Measurements from ENCODE around the gene BATF3. TPM values are rescaled to one million over a fixed set of nuclear protein-coding genes. Genes with fewer than 3 reads are reported as not detected.
"Not testable (repeated sequence)": the region's sequence is repeated elsewhere in the genome, so short reads cannot be mapped to it uniquely, and the experiment has no call there.

The BATF3 gene
- total and polyA plus RNA-seq, 5 donors from 2014 or later: 1.6 to 4.4 (median 2.6) TPM

DNA sequence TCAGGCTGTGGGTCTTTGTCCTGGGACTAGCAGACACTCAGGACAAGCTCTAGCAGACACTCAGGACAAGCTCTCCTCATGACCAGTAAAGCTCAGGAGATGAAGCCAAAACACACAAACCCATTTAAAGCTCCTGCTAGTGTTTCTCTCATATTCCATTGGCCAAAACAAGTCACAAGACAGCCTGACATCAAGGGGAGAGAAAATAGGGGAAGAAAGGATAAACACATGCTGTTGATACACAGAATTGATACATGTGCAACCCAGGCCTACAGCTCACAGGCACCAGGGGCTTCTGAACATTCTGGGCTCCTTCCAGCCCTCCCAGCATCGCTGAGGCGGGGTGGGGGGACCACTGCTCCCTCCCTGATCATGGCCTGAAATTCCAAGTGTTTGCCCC is 55.8 kb downstream of the BATF3 start:
- H3K4me1 ChIP-seq (ENCODE audit: control insufficient read depth, insufficient read depth, low read length, poor library complexity, severe bottlenecking): no peaks in the 10 kb centered on the region
- no peaks in the 10 kb centered on the region for H3K4me1 Mint-ChIP-seq
- peaks cover 5% of the 10 kb centered on the region for H3K27me3 ChIP-seq (ENCODE audit: control insufficient read depth, insufficient read depth, low read length)
- DNase-seq (no peak), ATAC-seq (ENCODE audit: low read depth in 2 of 2) (no peak)
- H3K36me3 Mint-ChIP-seq: no peaks in the 10 kb centered on the region
- H3K4me3 ChIP-seq (ENCODE audit: low read depth, low read length): no peak overlapping the region
- peak overlapping the region in 1 of 4 donors; percentile 47 for H3K4me3 Mint-ChIP-seq
- peaks cover 42% of the 10 kb centered on the region for H3K27me3 Mint-ChIP-seq
- peaks cover 0 to 3% (median 0%) of the 10 kb centered on the region in 7 donors for H3K9me3 Mint-ChIP-seq
- no peak overlapping the region for H3K27ac Mint-ChIP-seq
- H3K36me3 ChIP-seq (ENCODE audit: control insufficient read depth, insufficient read depth, low read length): no peaks in the 10 kb centered on the region
- H3K9me3 ChIP-seq (ENCODE audit: control insufficient read depth in 2 of 2, low read length in 2 of 2): peaks cover 3 to 5% of the 10 kb centered on the region in 2 experiments
- H3K27ac ChIP-seq (ENCODE audit: insufficient read depth, low read length, poor library complexity, severe bottlenecking): no peak overlapping the region

DNA sequence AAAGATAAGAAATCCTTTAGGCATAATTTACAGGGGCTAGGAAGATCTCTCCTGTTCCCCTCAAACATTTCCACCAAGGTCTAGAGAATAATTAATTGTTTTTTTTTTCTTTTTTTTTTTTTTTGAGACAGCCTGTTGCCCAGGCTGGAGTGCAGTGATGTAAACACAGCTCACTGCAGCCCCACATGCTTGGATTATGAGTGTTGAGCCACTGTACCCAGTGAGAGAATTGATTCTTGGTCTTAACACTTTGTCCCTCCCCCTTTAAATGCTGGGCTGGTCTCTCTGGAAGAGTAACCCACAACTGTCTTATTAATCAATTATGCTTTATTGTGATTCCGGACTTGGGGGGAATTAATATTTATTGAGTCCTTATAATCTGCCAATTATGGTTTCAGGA is 57.7 kb downstream of the BATF3 start:
- Mint-ChIP-seq H3K4me3 (no peak overlapping the region), H3K4me1 (peaks cover 0 to 1% (median under 1%) of the 10 kb centered on the region in 4 donors), H3K9me3 (peaks cover 0 to 3% (median 0%) of the 10 kb centered on the region in 7 donors), H3K27me3 (peaks cover 48% of the 10 kb centered on the region), H3K36me3 (no peaks in the 10 kb centered on the region), H3K27ac (no peak overlapping the region)
- H3K27me3 ChIP-seq (ENCODE audit: control insufficient read depth, insufficient read depth, low read length): peaks cover 7% of the 10 kb centered on the region
- ATAC-seq (ENCODE audit: low read depth in 2 of 2) (no peak), DNase-seq (no peak)
- no peaks in the 10 kb centered on the region for H3K36me3 ChIP-seq (ENCODE audit: control insufficient read depth, insufficient read depth, low read length)
- no peak overlapping the region for H3K4me3 ChIP-seq (ENCODE audit: low read depth, low read length)
- H3K27ac ChIP-seq (ENCODE audit: insufficient read depth, low read length, poor library complexity, severe bottlenecking): no peak overlapping the region
- H3K9me3 ChIP-seq (ENCODE audit: control insufficient read depth in 2 of 2, low read length in 2 of 2): peaks cover 3 to 5% of the 10 kb centered on the region in 2 experiments
- H3K4me1 ChIP-seq (ENCODE audit: control insufficient read depth, insufficient read depth, low read length, poor library complexity, severe bottlenecking): peaks cover 3% of the 10 kb centered on the region

DNA sequence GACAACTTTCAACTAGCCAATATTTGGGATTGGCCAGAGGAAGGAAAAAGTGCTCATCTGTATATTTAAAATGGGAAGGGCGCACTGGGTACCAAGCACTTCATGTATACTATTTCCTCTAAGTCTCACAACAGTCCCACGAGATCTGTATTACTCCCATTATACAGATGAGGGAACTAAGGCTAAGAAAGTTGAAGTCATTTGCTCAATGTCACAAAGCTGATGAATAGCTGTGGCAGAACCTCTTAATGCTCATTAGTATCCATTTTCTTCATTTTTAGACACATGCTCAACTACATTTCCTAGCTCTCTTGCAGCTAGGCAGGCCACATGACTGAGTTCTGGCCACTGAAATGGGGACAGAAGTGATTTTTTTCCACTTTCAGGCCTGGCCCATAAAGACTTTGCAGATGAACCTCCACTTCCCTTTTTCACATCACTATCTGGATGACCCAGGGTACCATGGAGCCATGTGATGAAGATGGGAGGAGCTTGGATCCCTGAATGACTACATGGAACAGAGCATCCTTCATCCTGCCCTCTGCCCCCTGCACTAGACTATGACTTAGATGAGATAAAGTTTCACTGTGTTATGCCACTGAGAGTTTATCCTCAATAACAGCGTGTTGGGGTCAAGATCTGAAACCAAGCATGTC is 59.3 kb downstream of the BATF3 start:
- no peak overlapping the region for H3K4me3 ChIP-seq (ENCODE audit: low read depth, low read length)
- peaks cover 7% of the 10 kb centered on the region for H3K27me3 ChIP-seq (ENCODE audit: control insufficient read depth, insufficient read depth, low read length)
- H3K36me3 Mint-ChIP-seq: no peaks in the 10 kb centered on the region
- peaks cover 0 to 3% (median 0%) of the 10 kb centered on the region in 7 donors for H3K9me3 Mint-ChIP-seq
- peaks cover 11% of the 10 kb centered on the region for H3K4me1 ChIP-seq (ENCODE audit: control insufficient read depth, insufficient read depth, low read length, poor library complexity, severe bottlenecking)
- no peaks in the 10 kb centered on the region for H3K36me3 ChIP-seq (ENCODE audit: control insufficient read depth, insufficient read depth, low read length)
- no peak overlapping the region for H3K27ac Mint-ChIP-seq
- H3K4me1 Mint-ChIP-seq: peaks cover 0 to 15% (median 4%) of the 10 kb centered on the region in 4 donors
- no peak overlapping the region for H3K27ac ChIP-seq (ENCODE audit: insufficient read depth, low read length, poor library complexity, severe bottlenecking)
- peaks cover 47% of the 10 kb centered on the region for H3K27me3 Mint-ChIP-seq
- H3K4me3 Mint-ChIP-seq: no peak overlapping the region
- DNase-seq (no peak), ATAC-seq (ENCODE audit: low read depth in 2 of 2) (no peak)
- peaks cover 3 to 5% of the 10 kb centered on the region in 2 experiments for H3K9me3 ChIP-seq (ENCODE audit: control insufficient read depth in 2 of 2, low read length in 2 of 2)

DNA sequence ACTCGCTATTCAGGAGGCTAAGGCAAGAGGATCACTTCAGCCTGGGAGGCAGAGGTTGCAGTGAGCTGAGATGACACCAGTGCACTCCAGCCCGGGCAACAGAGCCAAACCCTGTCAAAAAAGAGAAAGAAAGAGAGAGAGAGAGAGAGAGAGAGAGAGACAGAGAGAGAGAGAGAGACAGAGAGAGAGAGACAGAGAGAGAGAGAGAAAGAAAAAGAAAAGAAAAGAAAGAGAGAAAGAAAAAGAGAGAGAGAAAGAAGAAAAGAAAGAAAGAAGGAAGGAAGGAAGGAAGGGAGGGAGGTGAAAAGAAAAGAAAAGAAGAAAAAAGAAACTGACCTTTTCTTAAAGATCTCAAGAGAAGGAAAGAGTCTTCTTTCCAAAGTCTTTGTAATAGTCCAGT is 60.1 kb downstream of the BATF3 start:
- not testable (repeated sequence) for H3K27ac Mint-ChIP-seq; H3K4me3 ChIP-seq (ENCODE audit: low read depth, low read length); ATAC-seq (ENCODE audit: low read depth in 2 of 2); H3K27ac ChIP-seq (ENCODE audit: insufficient read depth, low read length, poor library complexity, severe bottlenecking); H3K36me3 Mint-ChIP-seq; H3K36me3 ChIP-seq (ENCODE audit: control insufficient read depth, insufficient read depth, low read length); H3K4me3 Mint-ChIP-seq; H3K9me3 ChIP-seq (ENCODE audit: control insufficient read depth in 2 of 2, low read length in 2 of 2); H3K9me3 Mint-ChIP-seq; DNase-seq; H3K27me3 ChIP-seq (ENCODE audit: control insufficient read depth, insufficient read depth, low read length)
- peaks cover 45% of the 10 kb centered on the region for H3K27me3 Mint-ChIP-seq
- H3K4me1 Mint-ChIP-seq: peaks cover 0 to 21% (median 6%) of the 10 kb centered on the region in 4 donors
- peaks cover 16% of the 10 kb centered on the region for H3K4me1 ChIP-seq (ENCODE audit: control insufficient read depth, insufficient read depth, low read length, poor library complexity, severe bottlenecking)

- ATAC-seq (ENCODE audit: low read depth in 2 of 2): no peak
- Histone ChIP-seq H3K4me1 (ENCODE audit: control insufficient read depth, insufficient read depth, low read length, poor library complexity, severe bottlenecking) (peaks cover 16% of the 10 kb centered on the region), H3K27ac (ENCODE audit: insufficient read depth, low read length, poor library complexity, severe bottlenecking) (no peak overlapping the region), H3K4me3 (ENCODE audit: low read depth, low read length) (no peak overlapping the region), H3K9me3 (ENCODE audit: control insufficient read depth in 2 of 2, low read length in 2 of 2) (peaks cover 3 to 5% of the 10 kb centered on the region in 2 experiments), H3K27me3 (ENCODE audit: control insufficient read depth, insufficient read depth, low read length) (peaks cover 7% of the 10 kb centered on the region), H3K36me3 (ENCODE audit: control insufficient read depth, insufficient read depth, low read length) (no peaks in the 10 kb centered on the region)
- no peak for DNase-seq
- Mint-ChIP-seq H3K9me3 (peaks cover 0 to 3% (median 1%) of the 10 kb centered on the region in 7 donors), H3K4me3 (no peak overlapping the region), H3K27ac (no peak overlapping the region), H3K36me3 (no peaks in the 10 kb centered on the region), H3K4me1 (peaks cover 0 to 21% (median 6%) of the 10 kb centered on the region in 4 donors), H3K27me3 (peaks cover 43% of the 10 kb centered on the region)
Measured at GRCh38 chr1:212638492-212639151, 61.0 kb downstream of the BATF3 start.

DNA sequence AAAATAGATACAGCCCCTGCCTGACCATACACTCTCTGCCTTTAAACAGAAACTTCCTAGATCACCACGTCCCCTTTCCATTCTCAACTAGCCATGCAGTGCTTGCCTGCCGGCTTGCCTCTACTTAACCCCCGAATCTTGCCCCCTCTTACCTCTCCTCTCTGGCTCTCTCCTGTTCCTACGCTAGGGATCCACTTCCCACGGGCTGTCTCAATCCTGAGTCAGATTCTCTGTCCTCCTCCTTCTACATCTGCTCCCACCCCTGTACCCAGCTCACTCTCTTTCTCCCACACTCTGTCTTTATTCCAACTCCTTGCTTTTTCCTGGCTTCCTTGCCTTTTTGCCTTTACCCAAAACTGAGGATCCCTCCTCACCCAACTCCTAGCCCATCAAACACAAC is 61.7 kb downstream of the BATF3 start:
- ATAC-seq (ENCODE audit: low read depth in 2 of 2): no peak
- H3K4me1 ChIP-seq (ENCODE audit: control insufficient read depth, insufficient read depth, low read length, poor library complexity, severe bottlenecking): peaks cover 16% of the 10 kb centered on the region
- no peak for DNase-seq
- H3K36me3 Mint-ChIP-seq: no peaks in the 10 kb centered on the region
- no peak overlapping the region for H3K27ac ChIP-seq (ENCODE audit: insufficient read depth, low read length, poor library complexity, severe bottlenecking)
- H3K4me3 Mint-ChIP-seq: peak overlapping the region in 2 of 4 donors; percentile 13 to 29
- no peaks in the 10 kb centered on the region for H3K36me3 ChIP-seq (ENCODE audit: control insufficient read depth, insufficient read depth, low read length)
- H3K4me3 ChIP-seq (ENCODE audit: low read depth, low read length): no peak overlapping the region
- H3K9me3 ChIP-seq (ENCODE audit: control insufficient read depth in 2 of 2, low read length in 2 of 2): peaks cover 3 to 5% of the 10 kb centered on the region in 2 experiments
- peaks cover 45% of the 10 kb centered on the region for H3K27me3 Mint-ChIP-seq
- H3K4me1 Mint-ChIP-seq: peaks cover 0 to 21% (median 6%) of the 10 kb centered on the region in 4 donors
- H3K27me3 ChIP-seq (ENCODE audit: control insufficient read depth, insufficient read depth, low read length): peaks cover 7% of the 10 kb centered on the region
- H3K27ac Mint-ChIP-seq: no peak overlapping the region
- peaks cover 0 to 6% (median 1%) of the 10 kb centered on the region in 7 donors for H3K9me3 Mint-ChIP-seq
